Measurements from ENCODE around the gene TPST2.

TPST2 gene

GRCh38 chr22:26579331-26579886, 10.5 kb downstream of the TPST2 start:
- no peak for DNase-seq

- DNase-seq = no peak
Observed at GRCh38 chr22:26577081-26577480, 12.9 kb downstream of the TPST2 start.

GRCh38 chr22:26576026-26576680, 13.8 kb downstream of the TPST2 start:
- no peak for DNase-seq

GRCh38 chr22:26574001-26574723, 15.8 kb downstream of the TPST2 start:
- DNase-seq = no peak

GRCh38 chr22:26573026-26573662, 16.8 kb downstream of the TPST2 start:
- DNase-seq = no peak

- DNase-seq = no peak
Observed at GRCh38 chr22:26570864-26571525, 18.9 kb downstream of the TPST2 start.

- DNase-seq = no peak
Observed at GRCh38 chr22:26570115-26570514, 19.8 kb downstream of the TPST2 start.

GRCh38 chr22:26568207-26568706, 21.7 kb downstream of the TPST2 start:
- DNase-seq = no peak

- no peak for DNase-seq
Observed at GRCh38 chr22:26567610-26568009, 22.3 kb downstream of the TPST2 start.

- no peak for DNase-seq
Observed at GRCh38 chr22:26566994-26567393, 22.9 kb downstream of the TPST2 start.

- no peak for DNase-seq
Observed at GRCh38 chr22:26565889-26566288, 24.0 kb downstream of the TPST2 start.

- DNase-seq = no peak
Observed at GRCh38 chr22:26565181-26565580, 24.8 kb downstream of the TPST2 start.

- DNase-seq = no peak
Observed at GRCh38 chr22:26564672-26565071, 25.3 kb downstream of the TPST2 start.

- DNase-seq = no peak
Observed at GRCh38 chr22:26564181-26564580, 25.8 kb downstream of the TPST2 start.

GRCh38 chr22:26563022-26563421, 26.9 kb downstream of the TPST2 start:
- no peak for DNase-seq

- no peak for DNase-seq
Observed at GRCh38 chr22:26561756-26562417, 28.0 kb downstream of the TPST2 start.

GRCh38 chr22:26559961-26560575, 29.9 kb downstream of the TPST2 start:
- DNase-seq = no peak

- DNase-seq = no peak
Observed at GRCh38 chr22:26558248-26558895, 31.6 kb downstream of the TPST2 start.

- DNase-seq = no peak
Observed at GRCh38 chr22:26556904-26557303, 33.0 kb downstream of the TPST2 start.

GRCh38 chr22:26555478-26555877, 34.5 kb downstream of the TPST2 start:
- no peak for DNase-seq

- DNase-seq = no peak
Observed at GRCh38 chr22:26554956-26555355, 35.0 kb downstream of the TPST2 start.

All from DMS 273 treated with DMSO at 0.1 percent for 48 hours (cell line).